GM18498 (cell line): ENCODE results near the gene MAN1C1.

Experiments
- ATAC-seq: cut with Tn5 transposase; IDR thresholded peaks from one replicate; pipeline ENCODE4 v1.9.1; 2021; ENCODE audit warnings: mild to moderate bottlenecking, moderate library complexity; ENCODE audit not compliant: unreplicated experiment

The MAN1C1 gene

GRCh38 chr1:25796811-25797458, 180.3 kb downstream of the MAN1C1 start:
- ATAC-seq: no peak

GRCh38 chr1:25797939-25798338, 181.3 kb downstream of the MAN1C1 start:
- no peak for ATAC-seq

GRCh38 chr1:25798666-25799351, 182.2 kb downstream of the MAN1C1 start:
- no peak for ATAC-seq

- ATAC-seq: no peak
Observed at GRCh38 chr1:25799352-25799934, 182.9 kb downstream of the MAN1C1 start.

GRCh38 chr1:25799935-25800702, 183.5 kb downstream of the MAN1C1 start, which contains the start of gene SELENON:
SELENON (plus strand) TSS chr1:25800193; CDS start chr1:25800231, 38 bp downstream.
- ATAC-seq: no peak

- ATAC-seq: no peak
Observed at GRCh38 chr1:25800703-25801377, 184.2 kb downstream of the MAN1C1 start.

GRCh38 chr1:25802915-25803314, 186.3 kb downstream of the MAN1C1 start:
- no peak for ATAC-seq

GRCh38 chr1:25803368-25803767, 186.8 kb downstream of the MAN1C1 start:
- ATAC-seq: no peak

- ATAC-seq: no peak
Observed at GRCh38 chr1:25804244-25804963, 187.8 kb downstream of the MAN1C1 start.

- no peak for ATAC-seq
Observed at GRCh38 chr1:25804964-25805862, 188.6 kb downstream of the MAN1C1 start.

GRCh38 chr1:25805863-25806225, 189.3 kb downstream of the MAN1C1 start:
- no peak for ATAC-seq

GRCh38 chr1:25806418-25806817, 189.8 kb downstream of the MAN1C1 start:
- no peak for ATAC-seq

- ATAC-seq: no peak
Observed at GRCh38 chr1:25807480-25808390, 191.1 kb downstream of the MAN1C1 start.

- no peak for ATAC-seq
Observed at GRCh38 chr1:25808481-25809244, 192.1 kb downstream of the MAN1C1 start.

- ATAC-seq: no peak
Observed at GRCh38 chr1:25809283-25809926, 192.8 kb downstream of the MAN1C1 start.

GRCh38 chr1:25809929-25810328, 193.3 kb downstream of the MAN1C1 start:
- ATAC-seq: no peak
